Mesothelial cell of epicardium (in vitro differentiated cells): ENCODE measurements around the gene ZNF771. TPM values are rescaled to one million over a fixed set of nuclear protein-coding genes. Genes with fewer than 3 reads are reported as not detected.

ENCODE experiments used
- DNase-seq, 2 experiments: peaks; one replicate each; pipeline ENCODE4 v3.0.0; 2021; ENCODE audit warnings: low spot score in 2 of 2; ENCODE audit not compliant: unreplicated experiment in 2 of 2
- H3K27ac Mint-ChIP-seq: 2 replicates; pipeline ENCODE4 v1.8.0; 2021; ENCODE audit warnings: mixed read lengths
- H3K27me3 Mint-ChIP-seq: 2 replicates; pipeline ENCODE4 v1.8.0; 2021; ENCODE audit warnings: low read depth, mixed read lengths
- H3K36me3 Mint-ChIP-seq: 2 replicates; pipeline ENCODE4 v1.8.0; 2021; ENCODE audit warnings: mixed read lengths
- H3K4me1 Mint-ChIP-seq: 2 replicates; pipeline ENCODE4 v1.8.0; 2021; ENCODE audit warnings: mixed read lengths
- H3K4me3 Mint-ChIP-seq: 2 replicates; pipeline ENCODE4 v1.8.0; 2021; ENCODE audit warnings: mild to moderate bottlenecking, moderate library complexity, mixed read lengths
- H3K9me3 Mint-ChIP-seq: 2 replicates; pipeline ENCODE4 v1.8.0; 2021; ENCODE audit warnings: mixed read lengths
- CTCF ChIP-seq: fragments of 200-600 bp; sonication (generic); IDR thresholded peaks from one replicate; pipeline ENCODE4 v1.5.0; 2021; ENCODE audit warnings: antibody characterized with exemption; ENCODE audit not compliant: unreplicated experiment
- total RNA-seq: library from RNA; stranded (reverse); gene quantifications from 3 replicates; pipeline ENCODE4 v1.2.1, GENCODE V29; 2021

Gene ZNF771
- total RNA-seq, 1 donor from 2014 or later, result 10.7 TPM

GRCh38 chr16:30409125-30410060 lies 2.0 kb downstream of the ZNF771 start:
- H3K27me3 Mint-ChIP-seq, result no peaks in the 10 kb centered on the region
- peaks cover 10% of the 10 kb centered on the region for H3K4me1 Mint-ChIP-seq
- H3K9me3 Mint-ChIP-seq, result no peaks in the 10 kb centered on the region
- TF ChIP-seq CTCF, result peak; percentile 87
- peak overlapping the region; percentile 74 for H3K4me3 Mint-ChIP-seq
- H3K27ac Mint-ChIP-seq, result peak overlapping the region; percentile 67
- peaks cover 6% of the 10 kb centered on the region for H3K36me3 Mint-ChIP-seq
- DNase-seq, result peak; percentile 78 to 97

GRCh38 chr16:30413112-30413806 lies 5.9 kb downstream of the ZNF771 start:
- Mint-ChIP-seq H3K4me3 (no peak overlapping the region), H3K9me3 (no peaks in the 10 kb centered on the region), H3K27me3 (no peaks in the 10 kb centered on the region), H3K27ac (no peak overlapping the region), H3K4me1 (peaks cover 19% of the 10 kb centered on the region), H3K36me3 (peaks cover 6% of the 10 kb centered on the region)
- no peak for DNase-seq
- TF ChIP-seq CTCF, result no peak

- no peak overlapping the region for H3K27ac Mint-ChIP-seq
- DNase-seq, result no peak
- TF ChIP-seq CTCF, result no peak
- peaks cover 6% of the 10 kb centered on the region for H3K36me3 Mint-ChIP-seq
- H3K27me3 Mint-ChIP-seq, result no peaks in the 10 kb centered on the region
- H3K4me1 Mint-ChIP-seq, result peaks cover 17% of the 10 kb centered on the region
- H3K4me3 Mint-ChIP-seq, result no peak overlapping the region
- no peaks in the 10 kb centered on the region for H3K9me3 Mint-ChIP-seq
Measured at GRCh38 chr16:30414159-30414558, 6.8 kb downstream of the ZNF771 start.

GRCh38 chr16:30416047-30416603 lies 8.7 kb downstream of the ZNF771 start:
- H3K36me3 Mint-ChIP-seq, result peaks cover 14% of the 10 kb centered on the region
- H3K27ac Mint-ChIP-seq, result no peak overlapping the region
- no peak for TF ChIP-seq CTCF
- H3K9me3 Mint-ChIP-seq, result no peaks in the 10 kb centered on the region
- H3K4me1 Mint-ChIP-seq, result peaks cover 14% of the 10 kb centered on the region
- no peak overlapping the region for H3K4me3 Mint-ChIP-seq
- no peak for DNase-seq
- H3K27me3 Mint-ChIP-seq, result no peaks in the 10 kb centered on the region

- no peak for TF ChIP-seq CTCF
- no peaks in the 10 kb centered on the region for H3K27me3 Mint-ChIP-seq
- peaks cover 14% of the 10 kb centered on the region for H3K4me1 Mint-ChIP-seq
- peak overlapping the region; percentile 57 for H3K4me3 Mint-ChIP-seq
- peaks cover 18% of the 10 kb centered on the region for H3K36me3 Mint-ChIP-seq
- DNase-seq, result no peak
- no peaks in the 10 kb centered on the region for H3K9me3 Mint-ChIP-seq
- no peak overlapping the region for H3K27ac Mint-ChIP-seq
Measured at GRCh38 chr16:30416624-30417528, 9.5 kb downstream of the ZNF771 start.
